Measurements from ENCODE around the gene TNIK.
"Not testable (repeated sequence)": the region's sequence is repeated elsewhere in the genome, so short reads cannot be mapped to it uniquely, and the experiment has no call there.

TNIK gene

GRCh38 chr3:171122240-171122639 lies 338.0 kb downstream of the TNIK start:
- no peak overlapping the region for H3K9ac ChIP-seq
- no peak overlapping the region for H2AFZ ChIP-seq
- no peaks in the 10 kb centered on the region for H3K79me2 ChIP-seq
- H3K4me3 ChIP-seq (ENCODE audit: low read depth, low read length) = no peak overlapping the region
- no peaks in the 10 kb centered on the region for H3K9me3 ChIP-seq (ENCODE audit: control insufficient read depth, low read length)
- no peak overlapping the region for H3K27ac ChIP-seq
- no peaks in the 10 kb centered on the region for H3K36me3 ChIP-seq (ENCODE audit: control insufficient read depth, insufficient read depth, low read length)
- TF ChIP-seq CTCF (IDR thresholded peaks at IDR 0.05) = no peak
- H3K4me2 ChIP-seq (ENCODE audit: low read length) = no peak overlapping the region
- no peaks in the 10 kb centered on the region for H3K4me1 ChIP-seq
- H3K27me3 ChIP-seq (ENCODE audit: control insufficient read depth, insufficient read depth, low read length) = no peaks in the 10 kb centered on the region

GRCh38 chr3:171121801-171122200 lies 338.4 kb downstream of the TNIK start:
- H3K27me3 ChIP-seq (ENCODE audit: control insufficient read depth, insufficient read depth, low read length) = no peaks in the 10 kb centered on the region
- H3K27ac ChIP-seq = no peak overlapping the region
- H3K36me3 ChIP-seq (ENCODE audit: control insufficient read depth, insufficient read depth, low read length) = no peaks in the 10 kb centered on the region

DNA sequence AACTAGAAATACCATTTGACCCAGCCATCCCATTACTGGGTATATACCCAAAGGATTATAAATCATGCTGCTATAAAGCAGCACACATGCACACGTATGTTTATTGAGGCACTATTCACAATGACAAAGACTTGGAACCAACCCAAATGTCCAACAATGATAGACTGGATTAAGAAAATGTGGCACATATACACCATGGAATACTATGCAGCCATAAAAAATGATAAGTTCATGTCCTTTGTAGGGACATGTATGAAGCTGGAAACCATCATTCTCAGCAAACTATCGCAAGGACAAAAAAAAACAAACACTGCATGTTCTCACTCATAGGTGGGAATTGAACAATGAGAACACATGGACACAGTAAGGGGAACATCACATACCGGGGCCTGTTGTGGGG lies 340.8 kb downstream of the TNIK start:
- not testable (repeated sequence) for H3K4me1 ChIP-seq; H3K4me2 ChIP-seq (ENCODE audit: low read length); H3K9me3 ChIP-seq (ENCODE audit: control insufficient read depth, low read length); H2AFZ ChIP-seq; H3K27ac ChIP-seq; H3K27me3 ChIP-seq (ENCODE audit: control insufficient read depth, insufficient read depth, low read length); H3K9ac ChIP-seq; H3K79me2 ChIP-seq; H3K4me3 ChIP-seq (ENCODE audit: low read depth, low read length); H3K36me3 ChIP-seq (ENCODE audit: control insufficient read depth, insufficient read depth, low read length)

More at GRCh38 chr3:171121801-171122200, 338.4 kb downstream of the TNIK start:
- H3K9me3 ChIP-seq (ENCODE audit: control insufficient read depth, low read length) = no peaks in the 10 kb centered on the region
- H3K4me1 ChIP-seq = no peaks in the 10 kb centered on the region
- no peaks in the 10 kb centered on the region for H3K79me2 ChIP-seq
- no peak overlapping the region for H3K4me3 ChIP-seq (ENCODE audit: low read depth, low read length)
- no peak overlapping the region for H3K4me2 ChIP-seq (ENCODE audit: low read length)
- no peak overlapping the region for H2AFZ ChIP-seq
- TF ChIP-seq CTCF (IDR thresholded peaks at IDR 0.05) = no peak
- H3K9ac ChIP-seq = no peak overlapping the region

DNA sequence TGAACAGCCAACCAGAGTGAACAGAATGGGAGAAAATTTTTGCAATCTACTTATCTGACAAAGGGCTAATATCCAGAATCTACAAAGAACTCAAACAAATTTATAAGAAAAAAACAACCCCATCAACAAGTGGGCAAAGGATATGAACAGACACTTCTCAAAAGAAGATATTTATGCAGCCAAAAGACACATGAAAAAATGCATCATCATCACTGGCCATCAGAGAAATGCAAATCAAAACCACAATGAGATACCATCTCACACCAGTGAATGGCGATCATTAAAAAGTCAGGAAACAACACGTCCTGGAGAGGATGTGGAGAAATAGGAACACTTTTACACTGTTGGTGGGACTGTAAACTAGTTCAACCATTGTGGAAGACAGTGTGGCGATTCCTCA lies 341.2 kb downstream of the TNIK start:
- H3K27me3 ChIP-seq (ENCODE audit: control insufficient read depth, insufficient read depth, low read length); H3K27ac ChIP-seq; H3K9me3 ChIP-seq (ENCODE audit: control insufficient read depth, low read length); H3K4me2 ChIP-seq (ENCODE audit: low read length); H2AFZ ChIP-seq; H3K4me1 ChIP-seq; H3K9ac ChIP-seq; H3K36me3 ChIP-seq (ENCODE audit: control insufficient read depth, insufficient read depth, low read length); H3K4me3 ChIP-seq (ENCODE audit: low read depth, low read length); H3K79me2 ChIP-seq: not testable (repeated sequence)

- H3K9ac ChIP-seq = no peak overlapping the region
- H3K9me3 ChIP-seq (ENCODE audit: control insufficient read depth, low read length) = no peaks in the 10 kb centered on the region
- H3K79me2 ChIP-seq = no peaks in the 10 kb centered on the region
- H3K4me3 ChIP-seq (ENCODE audit: low read depth, low read length) = no peak overlapping the region
- H2AFZ ChIP-seq = no peak overlapping the region
- H3K4me1 ChIP-seq = no peaks in the 10 kb centered on the region
- H3K27me3 ChIP-seq (ENCODE audit: control insufficient read depth, insufficient read depth, low read length) = no peaks in the 10 kb centered on the region
- H3K27ac ChIP-seq = no peak overlapping the region
- no peaks in the 10 kb centered on the region for H3K36me3 ChIP-seq (ENCODE audit: control insufficient read depth, insufficient read depth, low read length)
- TF ChIP-seq CTCF (IDR thresholded peaks at IDR 0.05) = no peak
- H3K4me2 ChIP-seq (ENCODE audit: low read length) = no peak overlapping the region
Observed at GRCh38 chr3:171116824-171117395, 343.3 kb downstream of the TNIK start.

- Histone ChIP-seq H3K79me2 (no peaks in the 10 kb centered on the region), H3K27me3 (ENCODE audit: control insufficient read depth, insufficient read depth, low read length) (no peaks in the 10 kb centered on the region), H3K36me3 (ENCODE audit: control insufficient read depth, insufficient read depth, low read length) (no peaks in the 10 kb centered on the region), H3K9ac (no peak overlapping the region), H3K4me2 (ENCODE audit: low read length) (no peak overlapping the region), H3K27ac (no peak overlapping the region), H3K4me3 (ENCODE audit: low read depth, low read length) (no peak overlapping the region), H3K9me3 (ENCODE audit: control insufficient read depth, low read length) (no peaks in the 10 kb centered on the region), H2AFZ (no peak overlapping the region), H3K4me1 (no peaks in the 10 kb centered on the region)
- no peak for TF ChIP-seq CTCF (IDR thresholded peaks at IDR 0.05)
Observed at GRCh38 chr3:171116365-171116764, 343.8 kb downstream of the TNIK start.
